GM18870 (cell line): ENCODE results near the gene OR2A7.
A peak's percentile ranks its signal among the peaks of the same experiment; 100 is the strongest.
"Not testable (repeated sequence)": the region's sequence is repeated elsewhere in the genome, so short reads cannot be mapped to it uniquely, and the experiment has no call there.

ENCODE experiments used
- ATAC-seq: cut with Tn5 transposase; IDR thresholded peaks from one replicate; pipeline ENCODE4 v1.9.1; 2021; ENCODE audit warnings: moderate library complexity; ENCODE audit not compliant: unreplicated experiment

OR2A7 gene

DNA sequence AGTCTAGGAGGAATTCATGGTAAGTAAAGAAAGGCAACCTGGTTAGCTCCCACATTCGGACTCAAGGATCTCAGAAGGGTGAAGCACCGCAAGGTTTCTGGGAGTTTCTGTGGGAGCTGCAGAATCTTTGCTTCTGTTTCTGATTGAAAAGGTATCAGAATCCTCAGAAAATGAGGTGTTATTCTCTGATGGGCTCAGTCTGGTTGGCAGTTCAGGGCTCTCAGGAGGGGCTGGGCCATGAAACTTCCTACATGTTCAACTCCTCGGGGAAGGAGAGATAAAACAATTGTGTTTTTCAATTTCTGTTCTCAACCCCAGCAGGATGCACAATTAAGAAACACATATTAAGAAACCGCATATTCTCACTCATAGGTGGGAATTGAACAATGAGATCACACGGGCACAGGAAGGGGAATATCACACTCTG, 9.1 kb downstream of the OR2A7 start:
- no peak for ATAC-seq

GRCh38 chr7:144252307-144252706, 12.3 kb downstream of the OR2A7 start:
- not testable (repeated sequence) for ATAC-seq

DNA sequence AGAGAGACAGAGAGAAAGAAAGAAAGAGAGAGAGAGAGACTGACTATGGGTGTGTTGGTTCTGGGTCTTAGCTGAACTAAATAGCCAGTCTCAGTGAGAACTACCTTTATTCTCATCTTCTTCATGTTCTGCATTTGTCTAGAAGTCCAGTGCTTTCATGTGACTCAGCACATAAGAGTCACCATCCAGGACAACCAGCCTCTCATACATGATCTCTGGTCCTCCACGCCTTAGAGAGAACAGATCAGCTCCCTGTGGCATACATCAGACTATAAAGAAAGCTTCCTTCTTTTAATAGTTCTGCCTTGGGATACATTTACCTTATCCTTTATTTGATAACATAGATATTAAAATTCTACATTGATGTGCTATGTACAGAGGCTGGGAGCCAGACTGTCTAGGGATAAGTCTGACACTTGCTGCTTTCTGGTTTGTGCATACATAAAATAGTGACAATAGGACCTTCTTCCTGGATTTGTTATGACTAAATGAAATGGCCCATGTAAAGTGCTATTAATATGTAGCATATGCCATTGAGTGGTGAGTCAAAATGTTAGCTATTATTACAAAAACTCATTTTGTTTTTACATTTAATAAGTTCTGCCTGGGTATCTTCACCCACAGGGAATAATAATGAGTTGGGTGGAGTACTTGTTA, 16.8 kb downstream of the OR2A7 start:
- ATAC-seq, result not testable (repeated sequence)

- ATAC-seq, result not testable (repeated sequence)
Measured at GRCh38 chr7:144246967-144247366, 17.6 kb downstream of the OR2A7 start.

DNA sequence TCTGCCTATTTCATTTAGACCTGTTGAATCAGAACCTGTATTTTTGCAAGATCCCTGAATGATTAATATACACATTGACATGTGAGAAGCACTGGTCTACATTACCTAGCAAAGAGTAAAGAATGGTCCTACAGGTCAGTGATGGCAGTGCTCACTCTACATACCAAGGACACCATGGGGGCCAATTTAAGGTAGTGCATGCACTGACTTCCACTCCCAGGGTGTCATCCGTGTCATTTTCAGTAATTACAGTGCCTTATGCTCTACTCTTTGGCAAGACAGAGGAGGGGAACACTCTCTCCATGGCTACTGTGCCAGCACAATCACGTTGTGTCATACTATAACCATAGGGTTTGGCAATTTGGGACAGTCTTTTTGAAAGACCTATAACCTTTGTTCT, 19.2 kb downstream of the OR2A7 start:
- not testable (repeated sequence) for ATAC-seq

- not testable (repeated sequence) for ATAC-seq
Measured at GRCh38 chr7:144239365-144239764, 25.2 kb downstream of the OR2A7 start, which contains the start of gene OR2A42. Gene OR2A42, minus strand, starts transcription at chr7:144239605. Its CDS starts 6,762 bp downstream, at chr7:144232843.

DNA sequence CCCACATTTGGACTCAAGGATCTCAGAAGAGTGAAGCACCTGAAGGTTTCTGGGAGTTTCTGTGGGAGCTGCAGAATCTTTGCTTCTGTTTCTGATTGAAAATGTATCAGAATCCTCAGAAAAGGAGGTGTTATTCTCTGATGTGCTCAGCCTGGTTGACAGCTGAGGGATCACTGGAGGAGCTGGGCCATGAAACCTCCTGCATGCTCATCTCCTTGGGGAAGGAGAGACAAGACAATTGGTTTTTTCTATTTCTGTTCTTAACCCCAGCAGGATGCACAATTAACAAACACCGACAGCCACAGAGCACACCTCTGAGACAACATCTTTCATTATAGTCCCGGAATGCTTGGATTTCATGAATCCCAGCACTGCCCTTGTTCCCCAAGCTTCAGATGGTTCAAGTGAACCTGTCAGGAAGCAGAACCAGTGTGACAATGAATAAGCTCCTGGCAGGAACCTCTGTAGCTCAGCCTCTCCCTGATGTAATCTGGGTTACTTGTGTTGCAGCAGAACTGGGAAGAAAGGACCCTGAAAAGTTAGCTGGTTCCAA, 26.0 kb downstream of the OR2A7 start:
- not testable (repeated sequence) for ATAC-seq

GRCh38 chr7:144233039-144233438, 31.6 kb downstream of the OR2A7 start:
- not testable (repeated sequence) for ATAC-seq

- not testable (repeated sequence) for ATAC-seq
Measured at GRCh38 chr7:144231027-144231426, 33.6 kb downstream of the OR2A7 start.

DNA sequence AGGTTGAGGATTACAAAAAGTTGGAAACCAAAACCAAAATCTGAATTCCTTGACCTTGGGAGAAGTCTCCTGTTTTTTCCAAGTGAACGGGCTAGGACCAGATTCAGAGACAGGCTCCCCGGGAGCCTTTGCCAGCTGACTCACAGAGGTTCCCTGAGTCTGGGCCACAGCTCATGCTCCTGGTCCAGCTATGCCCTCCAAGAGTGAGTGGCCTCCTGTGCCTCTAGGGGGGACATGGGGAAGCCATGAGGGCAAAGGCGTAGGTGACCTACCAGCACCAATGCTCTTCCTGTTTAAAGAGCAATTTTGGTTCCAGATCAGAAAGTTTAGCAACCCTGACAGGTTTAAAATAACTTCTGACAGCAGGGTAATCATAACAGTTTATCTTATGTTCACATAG, 35.8 kb downstream of the OR2A7 start:
- not testable (repeated sequence) for ATAC-seq

DNA sequence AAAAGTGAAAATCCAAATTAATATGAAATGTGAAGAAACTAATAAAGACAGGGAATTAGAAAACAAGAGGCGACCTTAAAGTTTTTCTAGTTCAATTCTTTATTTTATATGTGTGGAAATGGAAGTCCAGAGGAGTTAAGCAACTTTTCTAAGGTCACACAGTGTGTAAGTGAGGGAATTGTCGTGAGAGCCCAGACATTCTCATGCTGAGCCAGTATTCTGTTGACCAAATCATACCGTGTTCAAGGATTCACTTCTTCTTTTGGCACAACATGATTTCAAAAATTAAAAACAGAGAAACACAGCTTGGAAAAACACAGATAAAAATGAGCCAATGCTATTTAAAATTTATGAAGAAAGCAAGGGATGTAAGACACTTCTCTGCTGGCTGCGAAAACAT, 37.7 kb downstream of the OR2A7 start:
- not testable (repeated sequence) for ATAC-seq

- not testable (repeated sequence) for ATAC-seq
Measured at GRCh38 chr7:144223675-144224074, 40.9 kb downstream of the OR2A7 start.

- ATAC-seq, result not testable (repeated sequence)
Measured at GRCh38 chr7:144220531-144220930, 44.1 kb downstream of the OR2A7 start.

- ATAC-seq, result peak; percentile 63
Measured at GRCh38 chr7:144219149-144219548, 45.4 kb downstream of the OR2A7 start.

- ATAC-seq, result not testable (repeated sequence)
Measured at GRCh38 chr7:144218581-144218980, 46.0 kb downstream of the OR2A7 start.

GRCh38 chr7:144217200-144217599, 47.4 kb downstream of the OR2A7 start:
- ATAC-seq, result not testable (repeated sequence)
